Body of pancreas (tissue), 4 donors: Measurements from ENCODE around the gene SLX4IP.

ENCODE experiments used
- POLR2A ChIP-seq, 3 donors: fragments of 450-650 bp; IDR thresholded peaks; one replicate each; pipeline ENCODE4 v1.6.1; 2016; ENCODE audit warnings: antibody characterized with exemption in 3 of 3, mild to moderate bottlenecking in 2 of 3
- TF ChIP-seq, protein P1 (sequence below), 7 experiments: fragments of 450-650 bp in 4 of 7; fragments of 200-600 bp in 3 of 7; sonication (generic) in 3 of 7; IDR thresholded peaks; one replicate each; pipeline ENCODE4 v1.5.1; 2016 to 2019; ENCODE audit warnings: antibody characterized with exemption in 7 of 7

DNA sequence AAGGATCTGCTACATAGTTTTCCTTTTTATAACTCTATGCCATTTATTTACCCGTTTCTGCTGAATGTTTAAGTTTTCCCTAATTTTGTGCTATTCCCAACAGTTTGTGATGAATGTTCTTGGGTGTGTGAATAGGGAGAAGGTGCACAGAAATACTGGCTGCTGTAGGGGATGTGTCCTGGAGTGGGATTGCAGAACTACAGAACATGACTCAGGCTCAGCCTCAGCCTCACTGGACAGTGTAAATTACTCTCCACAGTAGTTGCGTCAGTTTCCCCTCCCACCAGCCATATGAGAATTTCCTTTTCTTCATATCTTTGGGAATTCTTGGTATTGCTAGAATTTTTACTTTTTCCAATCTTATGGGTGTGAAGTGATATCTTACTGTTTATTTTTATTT lies 57.0 kb downstream of the SLX4IP start:
- TF ChIP-seq, protein P1, sequence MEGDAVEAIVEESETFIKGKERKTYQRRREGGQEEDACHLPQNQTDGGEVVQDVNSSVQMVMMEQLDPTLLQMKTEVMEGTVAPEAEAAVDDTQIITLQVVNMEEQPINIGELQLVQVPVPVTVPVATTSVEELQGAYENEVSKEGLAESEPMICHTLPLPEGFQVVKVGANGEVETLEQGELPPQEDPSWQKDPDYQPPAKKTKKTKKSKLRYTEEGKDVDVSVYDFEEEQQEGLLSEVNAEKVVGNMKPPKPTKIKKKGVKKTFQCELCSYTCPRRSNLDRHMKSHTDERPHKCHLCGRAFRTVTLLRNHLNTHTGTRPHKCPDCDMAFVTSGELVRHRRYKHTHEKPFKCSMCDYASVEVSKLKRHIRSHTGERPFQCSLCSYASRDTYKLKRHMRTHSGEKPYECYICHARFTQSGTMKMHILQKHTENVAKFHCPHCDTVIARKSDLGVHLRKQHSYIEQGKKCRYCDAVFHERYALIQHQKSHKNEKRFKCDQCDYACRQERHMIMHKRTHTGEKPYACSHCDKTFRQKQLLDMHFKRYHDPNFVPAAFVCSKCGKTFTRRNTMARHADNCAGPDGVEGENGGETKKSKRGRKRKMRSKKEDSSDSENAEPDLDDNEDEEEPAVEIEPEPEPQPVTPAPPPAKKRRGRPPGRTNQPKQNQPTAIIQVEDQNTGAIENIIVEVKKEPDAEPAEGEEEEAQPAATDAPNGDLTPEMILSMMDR (IDR thresholded peaks at IDR 0.05), result no peak
- TF ChIP-seq POLR2A (IDR thresholded peaks at IDR 0.05), result no peak
